HG02763 (cell line): ENCODE results near the gene PICK1.
A peak's percentile ranks its signal among the peaks of the same experiment; 100 is the strongest.

ENCODE experiments used
- ATAC-seq: cut with Tn5 transposase; IDR thresholded peaks from one replicate; pipeline ENCODE4 v1.9.1; 2021; ENCODE audit warnings: mild to moderate bottlenecking, moderate library complexity; ENCODE audit not compliant: unreplicated experiment

Gene PICK1

GRCh38 chr22:38046070-38046748 is 11.0 kb upstream of the PICK1 start:
- ATAC-seq: no peak

GRCh38 chr22:38049812-38050619 is 7.2 kb upstream of the PICK1 start:
- no peak for ATAC-seq

GRCh38 chr22:38050720-38051119 is 6.5 kb upstream of the PICK1 start:
- ATAC-seq: no peak

- no peak for ATAC-seq
These were observed 5.9 kb upstream of the PICK1 start for GRCh38 chr22:38051261-38051660.

GRCh38 chr22:38051900-38052862 is 5.0 kb upstream of the PICK1 start:
- peak; percentile 54 for ATAC-seq

GRCh38 chr22:38062791-38063190 is 5.6 kb downstream of the PICK1 start:
- ATAC-seq: no peak

- no peak for ATAC-seq
These were observed 8.3 kb downstream of the PICK1 start for GRCh38 chr22:38065539-38065938.

GRCh38 chr22:38066381-38067027 is 9.3 kb downstream of the PICK1 start:
- ATAC-seq: no peak

- no peak for ATAC-seq
These were observed 9.8 kb downstream of the PICK1 start for GRCh38 chr22:38067028-38067415.

GRCh38 chr22:38067761-38068360 is 10.7 kb downstream of the PICK1 start:
- no peak for ATAC-seq

- no peak for ATAC-seq
These were observed 11.6 kb downstream of the PICK1 start for GRCh38 chr22:38068641-38069371.

- no peak for ATAC-seq
These were observed 12.4 kb downstream of the PICK1 start for GRCh38 chr22:38069372-38070249.

GRCh38 chr22:38070250-38070921 is 13.2 kb downstream of the PICK1 start:
- ATAC-seq: no peak

- ATAC-seq: no peak
These were observed 14.5 kb downstream of the PICK1 start for GRCh38 chr22:38071421-38072321.

- ATAC-seq: no peak
These were observed 15.3 kb downstream of the PICK1 start for GRCh38 chr22:38072322-38073149.
